CD14-positive monocyte (primary cell): ENCODE data around the gene SHROOM1. TPM values are rescaled to one million over a fixed set of nuclear protein-coding genes. Genes with fewer than 3 reads are reported as not detected.

ENCODE experiments used
- DNase-seq, 3 donors: peaks; one replicate each; pipeline ENCODE4 v3.0.0-alpha.2; 2011 to 2022
- H2AFZ ChIP-seq: 2 replicates; pipeline ENCODE4 v1.6.0; 2012; ENCODE audit warnings: mild to moderate bottlenecking, low read depth, low read length, inconsistent platforms; ENCODE audit not compliant: insufficient read depth, poor library complexity, severe bottlenecking
- H3K27ac ChIP-seq, 2 donors: 1 replicate in 1 of 2; 2 replicates in 1 of 2; pipeline ENCODE4 v1.5.1; 2012 to 2013; ENCODE audit warnings: low read length in 2 of 2, control low read depth in 1 of 2, inconsistent platforms in 1 of 2, low read depth in 1 of 2, mild to moderate bottlenecking in 1 of 2
- H3K27me3 ChIP-seq, 2 donors: one replicate each; pipeline versions ENCODE4 v1.6.0 to v1.6.1; 2011 to 2013; ENCODE audit warnings: low read length in 2 of 2; ENCODE audit not compliant: control insufficient read depth in 2 of 2, insufficient read depth in 2 of 2
- H3K36me3 ChIP-seq, 2 donors: replicated peaks in 1 of 2; 1 replicate in 1 of 2; 2 replicates in 1 of 2; pipeline versions ENCODE4 v1.5.1 to v1.6.1; 2012 to 2013; ENCODE audit warnings: low read length in 2 of 2, control low read depth in 1 of 2, inconsistent platforms in 1 of 2, mild to moderate bottlenecking in 1 of 2; ENCODE audit not compliant: insufficient read depth in 2 of 2, control insufficient read depth in 1 of 2
- H3K4me1 ChIP-seq, 2 donors: 1 replicate in 1 of 2; 2 replicates in 1 of 2; pipeline versions ENCODE4 v1.5.1 to v1.6.1; 2012 to 2013; ENCODE audit warnings: low read length in 2 of 2, control low read depth in 1 of 2, inconsistent platforms in 1 of 2, mild to moderate bottlenecking in 1 of 2, moderate library complexity in 1 of 2; ENCODE audit not compliant: insufficient read depth in 2 of 2, control insufficient read depth in 1 of 2
- H3K4me2 ChIP-seq: replicated peaks from 2 replicates; pipeline ENCODE3; 2012; ENCODE audit warnings: low read length, moderate library complexity, mild to moderate bottlenecking; ENCODE audit not compliant: poor library complexity, severe bottlenecking; ENCODE audit errors: extremely low read depth
- H3K4me3 ChIP-seq, 3 experiments: fragments of 200-600 bp in 1 of 3; sonication (generic) in 1 of 3; replicated peaks in 1 of 3; 1 replicate in 2 of 3; 2 replicates in 1 of 3; pipeline ENCODE4 v1.5.1; 2011 to 2013; ENCODE audit warnings: low read length in 3 of 3, mild to moderate bottlenecking in 3 of 3, control low read depth in 2 of 3, low read depth in 2 of 3, inconsistent platforms in 1 of 3, moderate library complexity in 1 of 3
- H3K79me2 ChIP-seq: 2 replicates; pipeline ENCODE4 v1.6.0; 2012; ENCODE audit warnings: mild to moderate bottlenecking, control low read depth, inconsistent platforms, low read length, moderate library complexity; ENCODE audit not compliant: insufficient read depth
- H3K9ac ChIP-seq: 2 replicates; pipeline ENCODE4 v1.6.0; 2017; ENCODE audit warnings: low read length, mild to moderate bottlenecking; ENCODE audit not compliant: insufficient read depth, poor library complexity, severe bottlenecking
- H3K9me3 ChIP-seq, 2 donors: replicated peaks in 1 of 2; 1 replicate in 1 of 2; 2 replicates in 1 of 2; pipeline versions ENCODE4 v1.5.1 to v1.6.1; 2012 to 2013; ENCODE audit warnings: low read length in 2 of 2, control low read depth in 1 of 2; ENCODE audit not compliant: control insufficient read depth in 1 of 2, insufficient read depth in 1 of 2
- H4K20me1 ChIP-seq: 2 replicates; pipeline ENCODE4 v1.6.0; 2012; ENCODE audit warnings: mild to moderate bottlenecking, low read length, control low read depth, moderate library complexity; ENCODE audit not compliant: insufficient read depth
- H3K27ac Mint-ChIP-seq, 7 donors: one replicate each; pipeline ENCODE4 v1.8.0; 2020; ENCODE audit warnings: mild to moderate bottlenecking in 7 of 7, mixed read lengths in 7 of 7, moderate library complexity in 6 of 7, inconsistent platforms in 2 of 7
- H3K27me3 Mint-ChIP-seq, 3 donors: one replicate each; pipeline ENCODE4 v1.8.0; 2021 to 2022; ENCODE audit warnings: low read depth in 3 of 3, mild to moderate bottlenecking in 3 of 3, mixed read lengths in 3 of 3, moderate library complexity in 3 of 3, inconsistent platforms in 1 of 3
- H3K36me3 Mint-ChIP-seq, 2 donors: one replicate each; pipeline ENCODE4 v1.8.0; 2020; ENCODE audit warnings: mixed read lengths in 2 of 2, inconsistent platforms in 1 of 2, mild to moderate bottlenecking in 1 of 2
- H3K4me1 Mint-ChIP-seq: one replicate; pipeline ENCODE4 v1.8.0; 2020; ENCODE audit warnings: mild to moderate bottlenecking, mixed read lengths
- H3K4me3 Mint-ChIP-seq, 2 donors: one replicate each; pipeline ENCODE4 v1.8.0; 2020; ENCODE audit warnings: mild to moderate bottlenecking in 2 of 2, mixed read lengths in 2 of 2, moderate library complexity in 1 of 2
- H3K9me3 Mint-ChIP-seq, 7 donors: one replicate each; pipeline ENCODE4 v1.8.0; 2020 to 2022; ENCODE audit warnings: mixed read lengths in 7 of 7, mild to moderate bottlenecking in 6 of 7, moderate library complexity in 6 of 7, inconsistent platforms in 2 of 7
- CTCF ChIP-seq: fragments of 200-600 bp; IDR thresholded peaks from one replicate; pipeline ENCODE4 v1.8.0; 2022; ENCODE audit warnings: antibody characterized with exemption, mild to moderate bottlenecking
- WGBS: methylation state at CpG from one replicate; pipeline ENCODE4 v1.1.5; 2013; ENCODE audit warnings: missing lambda C conversion rate; ENCODE audit not compliant: insufficient coverage; 5-methylcytosine and 5-hydroxymethylcytosine counted together
- intact Hi-C, 2 donors: fragments of 100-400 bp; cut with micrococcal nuclease; formaldehyde crosslinking; loops; one replicate each; pipeline versions ENCODE4 v1.15.0 to v1.15.1; 2023
- polyA plus RNA-seq, 3 donors: library from polyadenylated mRNA; depleted of rRNA in 1 of 3; unstranded in 2 of 3; stranded (reverse) in 1 of 3; fragments of 300-500 nt in 2 of 3; fragments of >200 nt in 1 of 3; fragmentation: Illumina TruSeq in 2 of 3; gene quantifications; 1 replicate in 2 of 3; 2 replicates in 1 of 3; pipeline ENCODE4 v1.2.3, GENCODE V29; 2012 to 2021

SHROOM1 gene
- polyA plus RNA-seq, 3 donors = 6.4 to 27.0 (median 16.1) TPM

- Histone ChIP-seq H3K4me1 (peaks cover 6 to 10% of the 10 kb centered on the region in 2 donors), H3K79me2 (no peaks in the 10 kb centered on the region), H4K20me1 (no peaks in the 10 kb centered on the region), H3K4me2 (no peak overlapping the region), H3K27me3 (peaks cover 0 to 5% of the 10 kb centered on the region in 2 donors), H3K9me3 (no peaks in the 10 kb centered on the region), H3K27ac (no peak overlapping the region), H2AFZ (no peak overlapping the region), H3K4me3 (no peak overlapping the region), H3K36me3 (no peaks in the 10 kb centered on the region), H3K9ac (no peak overlapping the region)
- 100% methylated on average over 1 of the region's 1 CpG for WGBS
- no peak for DNase-seq
- no peaks in the 10 kb centered on the region for H3K9me3 Mint-ChIP-seq
- no peaks in the 10 kb centered on the region for H3K36me3 Mint-ChIP-seq
- H3K4me3 Mint-ChIP-seq = no peak overlapping the region
- intact Hi-C loops = no loop called here
- H3K27ac Mint-ChIP-seq = no peak overlapping the region
- TF ChIP-seq CTCF = no peak
- peaks cover 4% of the 10 kb centered on the region for H3K4me1 Mint-ChIP-seq
- H3K27me3 Mint-ChIP-seq = peaks cover 11 to 26% (median 21%) of the 10 kb centered on the region in 3 donors
Observed at GRCh38 chr5:132787076-132787475, 43.4 kb downstream of the SHROOM1 start.

- H3K9me3 ChIP-seq = no peaks in the 10 kb centered on the region
- peaks cover 9 to 13% of the 10 kb centered on the region in 2 donors for H3K4me1 ChIP-seq
- H3K4me2 ChIP-seq = no peak overlapping the region
- no peak for DNase-seq
- H3K27me3 ChIP-seq = peaks cover 4 to 11% of the 10 kb centered on the region in 2 donors
- Mint-ChIP-seq H3K27me3 (peaks cover 16 to 37% (median 30%) of the 10 kb centered on the region in 3 donors), H3K4me1 (peaks cover 7% of the 10 kb centered on the region), H3K9me3 (peaks cover 0 to 2% (median 0%) of the 10 kb centered on the region in 7 donors), H3K4me3 (peak overlapping the region in 1 of 2 donors; percentile 31), H3K27ac (no peak overlapping the region), H3K36me3 (no peaks in the 10 kb centered on the region)
- WGBS = 100% methylated on average over 2 of the region's 4 CpGs
- H3K9ac ChIP-seq = no peak overlapping the region
- H3K79me2 ChIP-seq = no peaks in the 10 kb centered on the region
- intact Hi-C loops = no loop called here
- no peaks in the 10 kb centered on the region for H3K36me3 ChIP-seq
- no peaks in the 10 kb centered on the region for H4K20me1 ChIP-seq
- no peak for TF ChIP-seq CTCF
- no peak overlapping the region for H3K27ac ChIP-seq
- H3K4me3 ChIP-seq = no peak overlapping the region
- H2AFZ ChIP-seq = no peak overlapping the region
Observed at GRCh38 chr5:132785864-132786263, 44.6 kb downstream of the SHROOM1 start.
